Measurements from ENCODE around the gene IMPDH1.
A peak's percentile ranks its signal among the peaks of the same experiment; 100 is the strongest.

Gene IMPDH1

DNA sequence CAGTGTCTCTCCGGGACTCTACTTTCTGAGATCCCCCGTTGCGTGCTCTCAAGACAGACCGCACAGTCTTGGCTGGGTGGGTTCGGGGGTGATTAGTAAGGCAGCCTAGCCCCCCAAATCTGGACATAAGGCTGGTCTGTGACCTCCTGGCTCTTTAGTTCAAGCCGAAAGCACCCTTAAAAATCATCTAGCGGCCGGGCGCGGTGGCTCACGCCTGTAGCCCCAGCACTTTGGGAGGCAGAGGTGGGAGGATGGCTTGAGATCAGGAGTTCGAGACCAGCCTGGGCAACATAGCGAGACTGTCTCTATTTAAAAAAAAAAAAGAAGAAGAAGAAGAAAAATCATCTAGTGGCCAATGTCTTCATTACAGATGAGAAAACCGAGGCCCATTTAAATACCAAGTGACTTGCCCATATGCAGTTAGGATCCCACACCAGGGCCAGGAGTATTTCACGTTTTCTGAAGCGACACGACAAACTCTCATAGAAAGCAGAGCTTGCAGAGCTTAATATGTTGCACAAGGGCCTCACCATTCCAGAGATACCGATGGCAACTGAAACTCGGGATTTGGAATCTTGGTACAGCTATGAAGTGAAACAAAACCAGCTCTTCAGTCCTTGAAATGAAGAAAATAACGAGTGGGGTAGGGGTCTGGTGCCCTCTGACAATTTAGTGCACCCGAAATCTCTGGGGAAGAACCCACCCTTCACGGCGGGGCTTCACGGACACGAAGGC, 45.2 kb upstream of the IMPDH1 start:
- TF ChIP-seq, protein P1, sequence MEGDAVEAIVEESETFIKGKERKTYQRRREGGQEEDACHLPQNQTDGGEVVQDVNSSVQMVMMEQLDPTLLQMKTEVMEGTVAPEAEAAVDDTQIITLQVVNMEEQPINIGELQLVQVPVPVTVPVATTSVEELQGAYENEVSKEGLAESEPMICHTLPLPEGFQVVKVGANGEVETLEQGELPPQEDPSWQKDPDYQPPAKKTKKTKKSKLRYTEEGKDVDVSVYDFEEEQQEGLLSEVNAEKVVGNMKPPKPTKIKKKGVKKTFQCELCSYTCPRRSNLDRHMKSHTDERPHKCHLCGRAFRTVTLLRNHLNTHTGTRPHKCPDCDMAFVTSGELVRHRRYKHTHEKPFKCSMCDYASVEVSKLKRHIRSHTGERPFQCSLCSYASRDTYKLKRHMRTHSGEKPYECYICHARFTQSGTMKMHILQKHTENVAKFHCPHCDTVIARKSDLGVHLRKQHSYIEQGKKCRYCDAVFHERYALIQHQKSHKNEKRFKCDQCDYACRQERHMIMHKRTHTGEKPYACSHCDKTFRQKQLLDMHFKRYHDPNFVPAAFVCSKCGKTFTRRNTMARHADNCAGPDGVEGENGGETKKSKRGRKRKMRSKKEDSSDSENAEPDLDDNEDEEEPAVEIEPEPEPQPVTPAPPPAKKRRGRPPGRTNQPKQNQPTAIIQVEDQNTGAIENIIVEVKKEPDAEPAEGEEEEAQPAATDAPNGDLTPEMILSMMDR (IDR thresholded peaks at IDR 0.05; ENCODE audit: insufficient read depth, low read depth, low read length, missing control alignments) = peak; percentile 1
- peak; percentile 35 for DNase-seq (ENCODE audit: low read depth)
- peak overlapping the region; percentile 84 for H3K4me3 ChIP-seq (ENCODE audit: low read depth, low read length)

DNA sequence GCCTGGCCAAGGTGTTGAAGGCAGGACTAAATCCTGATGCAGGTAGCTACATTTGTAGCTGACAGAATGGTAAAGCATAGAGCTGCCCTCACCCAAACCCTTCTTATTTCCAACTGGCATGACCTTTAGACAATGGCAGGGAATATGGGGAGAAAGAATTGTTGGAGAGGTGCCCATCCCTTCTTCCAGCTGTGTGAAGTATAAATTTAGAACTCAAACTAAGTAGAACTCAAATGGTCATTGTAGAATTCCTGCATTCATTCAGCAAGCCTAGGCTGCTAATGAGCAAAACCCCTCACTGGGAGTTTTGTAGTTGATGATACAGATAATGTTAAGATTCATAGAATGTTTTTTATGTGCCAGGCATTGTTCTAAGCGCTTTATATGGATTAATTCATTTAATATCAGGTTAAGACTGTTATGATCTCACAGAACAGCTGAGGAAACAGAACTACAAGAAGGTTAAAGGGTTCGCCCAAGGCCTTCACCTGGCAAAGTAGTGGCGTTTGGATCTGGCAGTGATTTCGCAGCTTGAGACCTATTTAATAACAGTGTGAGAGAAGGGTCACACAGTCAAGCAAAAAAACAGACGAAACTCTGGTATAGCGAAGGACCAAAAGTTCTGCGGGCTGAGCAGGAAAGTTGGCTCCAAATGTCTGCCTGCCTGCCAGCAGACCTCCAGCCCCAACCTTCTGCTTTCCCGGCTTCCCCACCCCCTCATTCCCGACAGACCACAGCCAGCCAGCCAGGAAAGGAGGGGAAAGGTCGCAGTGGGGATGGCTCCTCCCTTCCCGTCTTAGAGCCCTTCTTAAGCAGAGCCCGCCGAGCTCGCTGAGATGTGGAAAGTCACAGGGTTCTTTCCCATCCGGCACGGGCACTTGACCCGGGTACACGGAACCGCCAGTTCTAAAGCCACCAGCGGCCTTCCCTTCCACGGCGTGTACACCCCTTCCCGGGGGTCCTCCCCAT, 44.3 kb upstream of the IMPDH1 start:
- DNase-seq (ENCODE audit: low read depth) = no peak
- H3K4me3 ChIP-seq (ENCODE audit: low read depth, low read length) = no peak overlapping the region
- TF ChIP-seq, protein P1 (IDR thresholded peaks at IDR 0.05; ENCODE audit: insufficient read depth, low read depth, low read length, missing control alignments) = no peak

DNA sequence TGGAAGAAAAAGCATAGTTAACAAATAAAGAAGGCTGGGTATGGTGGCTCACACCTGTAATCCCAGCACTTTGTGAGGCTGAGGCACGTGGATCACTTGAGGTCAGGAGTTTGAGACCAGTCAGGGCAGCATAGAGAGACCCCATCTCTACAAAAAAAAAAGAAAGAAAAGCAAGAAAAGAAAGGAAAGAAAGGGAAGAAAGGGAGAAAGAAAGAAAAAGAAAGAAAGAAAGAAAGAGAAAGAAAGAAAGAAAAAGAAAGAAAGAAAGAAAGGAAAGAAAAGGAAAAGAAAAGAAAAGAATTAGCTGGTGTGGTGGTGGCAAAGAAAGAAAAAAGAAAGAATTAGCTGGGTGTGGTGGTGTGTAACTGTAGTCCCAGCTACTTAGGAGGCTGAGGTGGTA, 42.8 kb upstream of the IMPDH1 start:
- no peak overlapping the region for H3K4me3 ChIP-seq (ENCODE audit: low read depth, low read length)
- DNase-seq (ENCODE audit: low read depth) = no peak
- TF ChIP-seq, protein P1 (IDR thresholded peaks at IDR 0.05; ENCODE audit: insufficient read depth, low read depth, low read length, missing control alignments) = no peak

DNA sequence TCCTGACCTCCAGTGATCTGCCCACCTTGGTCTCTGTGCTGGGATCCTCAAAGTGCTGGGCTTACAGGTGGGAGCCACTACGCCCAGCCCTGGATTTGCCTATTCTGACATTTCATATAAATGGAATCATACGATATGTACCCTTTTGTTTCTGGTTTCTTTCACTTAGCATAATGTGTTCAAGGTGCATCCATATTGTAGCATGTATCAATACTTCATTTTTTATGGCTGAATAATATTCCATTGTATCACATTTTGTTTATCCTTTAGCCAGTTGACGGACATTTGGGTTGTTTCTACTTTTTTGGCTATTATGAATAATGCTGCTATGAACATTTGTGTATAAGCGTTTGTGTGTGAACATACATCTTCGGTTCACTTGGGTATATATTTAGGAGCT, 41.1 kb upstream of the IMPDH1 start:
- TF ChIP-seq, protein P1 (IDR thresholded peaks at IDR 0.05; ENCODE audit: insufficient read depth, low read depth, low read length, missing control alignments) = no peak
- no peak overlapping the region for H3K4me3 ChIP-seq (ENCODE audit: low read depth, low read length)
- DNase-seq (ENCODE audit: low read depth) = no peak

DNA sequence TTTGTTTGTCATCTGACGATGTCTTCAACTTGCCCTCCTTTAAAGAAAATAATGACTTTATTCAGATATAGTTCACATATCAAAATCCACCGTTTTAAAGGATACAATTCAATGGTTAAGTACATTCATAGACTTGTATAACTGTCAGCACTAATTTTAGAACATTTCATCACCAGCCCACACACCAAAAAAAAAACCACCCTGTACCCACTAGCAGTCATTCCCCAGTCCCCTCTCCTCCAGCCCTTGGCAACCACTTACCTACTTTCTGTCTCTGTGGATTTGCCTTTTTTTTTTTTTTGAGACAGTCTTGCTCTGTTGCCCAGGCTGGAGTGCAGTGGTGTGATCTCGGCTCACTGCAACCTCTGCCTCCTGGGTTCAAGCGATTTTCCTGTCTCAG, 40.6 kb upstream of the IMPDH1 start:
- peak; percentile 22 for DNase-seq (ENCODE audit: low read depth)
- H3K4me3 ChIP-seq (ENCODE audit: low read depth, low read length) = no peak overlapping the region
- TF ChIP-seq, protein P1 (IDR thresholded peaks at IDR 0.05; ENCODE audit: insufficient read depth, low read depth, low read length, missing control alignments) = no peak

DNA sequence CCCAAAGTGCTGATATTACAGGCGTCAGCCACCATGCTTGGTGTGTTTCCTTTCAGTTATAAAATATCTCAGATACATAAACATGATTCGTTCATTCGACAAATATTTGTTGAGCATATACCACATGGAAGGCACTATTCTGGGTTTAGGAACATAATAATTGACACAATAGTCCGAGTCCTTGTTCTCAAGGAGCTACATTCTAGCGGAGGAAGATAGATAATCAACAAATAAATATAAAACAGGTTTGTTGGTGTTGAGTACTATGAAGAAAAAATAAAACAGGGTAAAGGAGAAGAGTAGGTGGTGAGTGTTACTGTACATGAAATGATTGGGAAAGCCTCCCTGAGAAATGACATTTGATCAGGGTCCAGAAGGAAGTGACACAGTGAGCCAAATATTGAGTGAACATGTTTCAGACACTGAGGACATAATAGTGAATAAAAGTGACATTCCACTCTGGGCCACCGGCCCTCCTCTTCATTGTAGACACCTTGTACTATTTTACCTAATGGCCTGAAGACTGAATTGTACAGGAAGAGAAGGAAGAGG, 39.0 kb upstream of the IMPDH1 start:
- H3K4me3 ChIP-seq (ENCODE audit: low read depth, low read length) = no peak overlapping the region
- TF ChIP-seq, protein P1 (IDR thresholded peaks at IDR 0.05; ENCODE audit: insufficient read depth, low read depth, low read length, missing control alignments) = no peak
- DNase-seq (ENCODE audit: low read depth) = no peak

All from GM12865 (cell line).